HG02852 (cell line): ENCODE results near the gene NPAS4.
"Not testable (repeated sequence)": the region's sequence is repeated elsewhere in the genome, so short reads cannot be mapped to it uniquely, and the experiment has no call there.

ENCODE experiments used
- ATAC-seq: cut with Tn5 transposase; IDR thresholded peaks from one replicate; pipeline ENCODE4 v1.9.1; 2021; ENCODE audit warnings: mild to moderate bottlenecking, moderate library complexity; ENCODE audit not compliant: unreplicated experiment

Gene NPAS4

GRCh38 chr11:66420671-66421476 lies at the start of gene NPAS4:
Gene NPAS4, plus strand, starts transcription at chr11:66421035. Its CDS starts 145 bp downstream, at chr11:66421180.
- ATAC-seq: no peak

GRCh38 chr11:66371627-66372415 lies 49.0 kb upstream of the NPAS4 start, which contains the start of gene SLC29A2:
Gene SLC29A2, minus strand, starts transcription at chr11:66371760. Its CDS starts 169 bp downstream, at chr11:66371591.
- peak; percentile 66 for ATAC-seq

GRCh38 chr11:66373265-66373664 lies 47.6 kb upstream of the NPAS4 start:
- ATAC-seq: no peak

DNA sequence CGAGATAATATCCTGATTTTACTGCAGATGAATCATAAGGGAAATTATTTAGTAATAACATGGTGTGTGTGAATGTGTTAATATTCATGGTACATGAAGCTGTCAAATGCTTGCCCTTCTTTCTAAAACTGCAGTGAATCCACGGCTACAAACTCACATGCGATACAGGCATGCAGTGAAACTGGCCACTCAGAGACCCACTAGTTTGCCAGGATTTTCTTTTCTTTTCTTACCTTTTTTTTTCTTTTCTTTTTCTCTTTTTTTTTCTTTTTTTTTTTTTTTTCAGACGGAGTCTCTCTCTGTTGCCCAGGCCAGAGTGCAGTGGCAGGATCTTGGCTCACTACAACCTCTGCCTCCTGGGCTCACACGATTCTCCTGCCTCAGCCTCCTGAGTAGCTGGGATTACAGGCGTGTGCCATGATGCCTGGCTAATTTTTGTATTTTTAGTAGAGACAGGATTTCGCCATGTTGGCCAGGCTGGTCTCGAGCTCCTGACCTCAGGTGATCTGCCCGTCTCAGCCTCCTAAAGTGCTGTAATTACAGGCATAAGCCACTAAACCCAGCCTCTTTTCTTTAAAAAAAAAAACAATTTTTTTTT lies 47.0 kb upstream of the NPAS4 start:
- not testable (repeated sequence) for ATAC-seq

DNA sequence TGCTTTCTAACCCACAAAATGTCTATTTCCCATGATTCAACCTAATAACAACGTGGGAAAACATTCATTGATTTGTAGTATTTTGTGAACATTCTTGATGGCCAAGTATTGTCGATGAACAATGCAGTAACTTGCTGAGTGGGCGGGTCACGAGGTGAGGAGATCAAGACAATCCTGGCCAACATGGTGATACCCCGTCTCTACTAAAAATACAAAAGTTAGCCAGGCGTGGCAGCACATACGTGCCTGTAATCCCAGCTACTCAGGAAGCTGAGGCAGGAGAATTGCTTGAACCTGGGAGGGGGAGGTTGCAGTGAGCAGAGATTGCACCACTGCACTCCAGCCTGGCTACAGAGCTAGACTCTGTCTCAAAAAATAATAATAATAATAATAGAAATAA lies 40.6 kb upstream of the NPAS4 start:
- not testable (repeated sequence) for ATAC-seq

GRCh38 chr11:66384316-66384715 lies 36.5 kb upstream of the NPAS4 start:
- not testable (repeated sequence) for ATAC-seq

- no peak for ATAC-seq
Measured at GRCh38 chr11:66386171-66387069, 34.4 kb upstream of the NPAS4 start.

DNA sequence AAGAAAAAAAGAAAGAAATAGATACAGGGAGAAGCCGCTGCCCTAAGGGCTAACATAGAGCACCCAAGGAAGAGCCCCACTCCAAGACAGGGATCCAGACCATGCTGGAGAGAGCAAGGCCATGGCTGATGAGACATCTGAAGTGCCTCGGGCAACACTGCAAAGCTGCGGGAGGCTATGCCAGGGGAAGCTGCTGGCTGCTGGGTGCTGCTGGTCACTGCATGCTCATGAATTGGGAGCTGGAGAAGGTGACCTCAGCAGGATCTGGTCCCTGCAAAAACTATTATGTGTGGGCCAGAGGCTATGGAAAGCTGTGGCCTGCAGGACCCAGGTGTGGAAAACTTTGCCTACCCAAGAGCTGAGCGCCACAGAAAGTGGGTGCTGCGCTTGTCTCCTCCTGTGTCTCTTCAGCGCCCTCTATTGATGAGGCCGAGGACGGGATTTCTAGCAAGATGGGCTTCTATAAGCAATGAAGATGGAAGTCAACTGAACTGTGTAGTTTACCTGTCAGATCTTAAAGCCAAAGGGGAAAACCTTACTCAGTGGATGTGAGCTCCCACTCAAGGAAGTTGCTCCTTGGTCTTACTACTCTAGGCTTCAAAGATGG lies 32.0 kb upstream of the NPAS4 start:
- no peak for ATAC-seq

GRCh38 chr11:66391322-66391721 lies 29.5 kb upstream of the NPAS4 start:
- ATAC-seq: no peak

GRCh38 chr11:66393954-66394353 lies 26.9 kb upstream of the NPAS4 start:
- no peak for ATAC-seq

- no peak for ATAC-seq
Measured at GRCh38 chr11:66407651-66408050, 13.2 kb upstream of the NPAS4 start.

DNA sequence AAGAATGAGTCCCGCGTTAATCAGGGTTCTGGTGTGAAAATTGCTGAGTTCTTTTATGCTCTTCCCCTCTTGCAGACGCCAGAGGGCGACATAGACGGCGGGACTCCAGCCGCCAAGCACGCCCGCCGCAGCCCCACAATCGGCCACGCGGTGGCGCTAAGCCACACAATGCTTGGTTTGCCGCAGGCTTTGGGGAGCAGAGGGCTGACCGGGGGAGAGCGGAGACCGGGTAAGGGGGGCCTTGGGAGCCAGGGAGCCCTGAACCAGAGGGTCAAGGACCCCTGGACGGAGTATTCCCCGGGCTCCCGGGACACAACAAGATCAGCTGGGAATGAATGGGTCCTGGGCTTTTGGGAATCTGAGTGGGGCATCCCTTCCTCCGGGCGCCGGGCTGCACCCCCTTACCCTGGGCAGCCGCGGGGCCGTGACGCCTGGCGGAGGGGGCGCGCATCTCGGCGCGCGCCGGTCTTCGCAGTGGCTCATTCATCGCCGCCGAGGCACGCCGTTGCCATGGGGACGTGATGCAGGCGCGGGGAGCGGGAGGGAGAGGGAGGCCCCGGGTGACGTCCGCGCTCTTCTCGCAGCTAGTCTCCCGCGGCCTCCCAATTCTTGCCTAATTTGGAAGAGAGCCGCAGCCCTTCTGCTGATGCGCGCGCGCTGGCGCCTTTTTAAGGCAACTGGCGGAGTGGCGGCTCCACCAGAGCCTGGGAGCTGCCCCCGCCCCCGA lies 12.2 kb upstream of the NPAS4 start:
- ATAC-seq: peak; percentile 73

DNA sequence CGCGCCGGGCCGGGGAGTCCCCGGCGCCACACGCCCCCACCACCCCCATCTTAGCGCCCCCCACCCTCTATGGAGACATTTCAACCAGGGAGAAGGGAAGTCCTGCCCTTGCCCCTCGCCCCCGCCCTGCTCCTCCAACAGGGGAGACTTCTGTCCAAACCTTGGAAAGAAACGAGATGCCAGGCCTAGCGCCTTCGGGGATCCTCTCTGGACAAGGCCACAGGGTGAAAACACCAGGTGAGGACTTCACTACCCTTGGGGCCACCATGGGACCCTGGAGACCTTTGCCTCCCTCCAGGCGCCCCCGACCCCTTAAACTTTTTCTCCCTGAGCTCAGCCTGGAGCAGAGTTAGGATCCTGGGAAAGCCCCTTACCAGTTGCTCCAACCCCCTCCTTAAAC lies 11.6 kb upstream of the NPAS4 start:
- no peak for ATAC-seq

DNA sequence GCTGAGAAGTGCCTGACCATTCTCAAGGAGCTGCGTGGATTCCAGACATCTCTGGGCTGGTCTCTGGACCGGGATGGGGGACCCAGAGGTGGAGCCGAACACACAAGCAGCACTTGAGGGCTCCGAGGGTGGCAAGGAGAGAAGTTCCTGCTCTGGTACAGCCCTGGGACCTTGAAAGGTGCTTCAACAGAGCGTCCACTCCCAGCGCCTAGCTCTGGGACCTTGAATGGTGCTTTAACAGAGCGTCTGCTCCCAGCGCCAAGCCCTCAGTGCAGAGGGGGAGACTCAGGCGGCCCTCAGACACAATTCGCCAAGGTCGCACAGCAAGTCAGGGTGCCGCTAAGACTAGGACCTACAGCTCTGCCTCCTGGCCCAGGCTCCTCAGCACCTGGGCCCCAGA lies 10.6 kb upstream of the NPAS4 start:
- no peak for ATAC-seq

DNA sequence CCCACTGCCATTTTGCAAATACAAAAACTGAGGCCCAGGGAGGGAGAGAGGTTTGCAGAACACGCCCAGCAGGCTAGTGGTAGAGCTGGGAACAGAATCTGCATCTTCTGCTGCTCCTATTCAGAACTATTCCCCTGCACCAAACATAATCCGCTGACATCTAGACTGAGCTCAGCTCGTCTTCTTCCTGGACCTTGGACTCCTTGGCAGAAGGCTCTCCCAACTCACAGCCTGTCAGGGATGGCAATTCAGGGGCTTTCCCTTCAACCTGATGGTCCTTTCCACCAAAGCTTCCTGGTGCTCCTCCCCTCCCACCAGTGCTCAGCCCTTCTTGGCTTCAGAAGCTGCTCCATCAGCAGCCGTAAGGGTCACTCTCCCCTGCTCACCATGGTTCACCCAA lies 9.5 kb upstream of the NPAS4 start:
- no peak for ATAC-seq

- no peak for ATAC-seq
Measured at GRCh38 chr11:66412110-66412509, 8.7 kb upstream of the NPAS4 start.

DNA sequence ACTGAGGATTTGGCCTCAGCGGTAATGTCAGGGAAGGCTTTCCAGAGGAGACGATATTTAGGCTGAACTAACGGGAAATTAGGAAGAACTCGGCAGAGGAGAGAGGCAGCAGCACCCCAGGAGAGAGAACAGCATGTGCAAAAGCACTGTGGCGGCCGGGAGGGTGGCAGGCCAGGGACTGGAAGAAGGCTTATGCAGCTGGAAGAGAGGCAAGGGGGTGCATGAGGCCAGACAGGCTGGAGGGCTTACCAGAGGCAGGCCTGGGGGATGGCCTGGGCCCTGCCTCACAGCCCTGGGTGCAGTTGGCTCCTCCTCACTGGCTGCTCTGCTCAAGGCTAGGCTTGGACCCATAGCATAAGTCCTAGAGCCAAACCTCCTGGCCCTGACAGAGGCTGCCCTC lies 7.7 kb upstream of the NPAS4 start:
- ATAC-seq: no peak

DNA sequence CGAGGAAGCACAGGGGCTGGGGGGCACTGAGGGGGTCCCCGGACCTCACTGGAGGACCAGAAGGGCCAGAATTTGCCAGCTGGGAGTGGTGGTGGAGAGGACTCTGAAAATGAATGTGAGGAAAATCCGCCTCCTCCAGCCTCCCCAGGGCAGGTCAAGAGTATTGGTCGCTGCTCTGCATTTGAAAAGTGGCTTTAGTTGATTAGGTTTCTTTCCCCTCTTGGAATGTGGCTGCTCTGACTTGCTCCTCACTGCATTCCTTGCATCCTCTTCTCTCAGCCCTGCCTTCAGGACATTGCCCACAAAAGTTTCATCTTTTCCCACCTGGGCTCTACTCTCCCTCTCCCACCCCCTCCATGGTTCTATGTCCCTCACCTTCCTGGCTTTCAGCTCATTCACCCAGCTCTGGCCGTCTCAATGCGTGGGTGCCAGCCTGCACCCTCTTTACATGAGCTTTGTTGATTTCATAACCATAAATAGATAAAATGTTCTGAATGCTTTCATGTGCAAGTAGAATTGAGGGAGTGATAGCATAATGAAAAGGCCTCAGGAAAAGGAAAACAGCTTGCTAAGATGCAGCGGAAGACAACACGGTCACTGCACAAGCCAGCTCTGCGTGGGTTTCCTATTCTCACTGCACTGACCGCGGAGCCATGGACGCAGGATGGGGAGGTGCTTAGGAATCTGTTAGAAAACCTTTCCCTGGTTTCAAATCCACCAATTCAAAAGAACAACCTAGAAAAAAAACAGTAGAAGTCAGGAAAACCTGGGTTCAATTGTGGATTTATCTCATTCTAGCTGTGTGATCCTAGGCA lies 6.5 kb upstream of the NPAS4 start:
- no peak for ATAC-seq

DNA sequence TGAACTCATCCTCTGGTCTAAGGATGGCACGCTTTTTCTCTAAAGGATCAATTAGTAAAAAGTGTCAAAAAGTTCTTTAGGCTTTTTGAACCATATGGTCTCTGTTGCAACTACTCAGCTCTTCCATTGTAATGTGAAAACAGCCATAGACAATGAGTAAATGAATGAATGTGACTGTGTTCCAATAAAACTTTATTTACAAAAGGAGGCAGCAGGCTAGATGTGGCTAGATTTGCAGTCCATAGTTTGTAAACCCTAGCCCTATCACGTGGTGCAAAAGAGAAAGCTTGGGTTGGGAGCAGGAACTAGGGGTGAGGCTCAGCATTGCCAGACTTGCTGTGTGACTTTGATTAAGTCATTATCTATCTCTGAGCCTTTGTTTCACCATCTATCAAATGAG lies 5.4 kb upstream of the NPAS4 start:
- no peak for ATAC-seq
